Superior temporal gyrus (tissue), 1 donor: ENCODE data around the gene DENND1B.

ENCODE experiments used
- DNase-seq: peaks from one replicate; pipeline ENCODE4 v3.0.0-alpha.2; 2016; ENCODE audit errors: extremely low spot score

Gene DENND1B

DNA sequence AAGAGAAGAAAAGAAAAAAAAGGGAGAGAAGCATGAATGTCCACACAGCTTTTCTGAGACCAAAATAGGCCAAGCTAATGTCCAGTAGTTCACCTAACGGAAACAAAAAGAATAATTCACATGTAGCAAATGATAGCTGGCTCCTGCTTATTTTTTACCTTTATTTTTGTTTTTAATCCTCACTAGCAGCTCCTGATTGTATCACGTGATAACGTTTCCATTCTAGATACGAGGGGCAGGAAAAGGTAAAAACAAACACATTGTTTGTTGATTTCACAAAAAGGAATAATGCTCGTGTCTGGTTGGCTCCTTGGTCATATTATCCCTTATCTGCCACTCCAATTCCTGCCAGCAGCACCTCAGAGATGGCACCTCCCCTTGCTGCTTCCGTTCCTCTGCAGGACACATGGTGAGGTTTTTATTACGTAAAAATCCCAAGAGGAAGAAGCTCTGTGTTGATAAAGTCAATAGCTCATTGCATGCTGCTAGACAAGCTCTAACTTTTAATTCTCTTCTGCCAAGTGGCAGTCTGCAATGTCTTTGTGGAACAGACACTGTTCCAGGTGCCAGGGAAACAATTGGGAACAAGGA lies 305.6 kb downstream of the DENND1B start:
- no peak for DNase-seq

GRCh38 chr1:197468543-197469175 lies 306.6 kb downstream of the DENND1B start:
- no peak for DNase-seq

GRCh38 chr1:197467881-197468280 lies 307.4 kb downstream of the DENND1B start:
- no peak for DNase-seq

DNA sequence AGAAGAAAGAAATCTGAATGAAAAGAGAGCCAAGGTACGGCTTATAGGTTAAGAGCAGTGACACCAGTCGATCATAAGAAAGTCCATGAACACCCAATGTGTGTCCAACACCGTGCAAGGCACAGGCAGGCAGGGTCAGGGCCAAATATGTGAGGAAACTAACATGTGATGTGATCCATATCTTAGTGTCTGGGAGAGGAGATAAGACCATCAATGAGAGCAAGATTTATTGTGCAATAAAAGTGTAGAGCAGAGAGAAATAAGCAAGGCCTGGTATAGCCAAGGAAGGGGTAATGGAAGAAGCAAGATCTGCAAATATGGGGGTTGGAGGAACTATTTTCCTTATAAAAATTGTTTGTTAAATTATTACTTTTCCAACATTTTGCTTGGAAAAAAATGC lies 308.5 kb downstream of the DENND1B start:
- DNase-seq, result no peak

DNA sequence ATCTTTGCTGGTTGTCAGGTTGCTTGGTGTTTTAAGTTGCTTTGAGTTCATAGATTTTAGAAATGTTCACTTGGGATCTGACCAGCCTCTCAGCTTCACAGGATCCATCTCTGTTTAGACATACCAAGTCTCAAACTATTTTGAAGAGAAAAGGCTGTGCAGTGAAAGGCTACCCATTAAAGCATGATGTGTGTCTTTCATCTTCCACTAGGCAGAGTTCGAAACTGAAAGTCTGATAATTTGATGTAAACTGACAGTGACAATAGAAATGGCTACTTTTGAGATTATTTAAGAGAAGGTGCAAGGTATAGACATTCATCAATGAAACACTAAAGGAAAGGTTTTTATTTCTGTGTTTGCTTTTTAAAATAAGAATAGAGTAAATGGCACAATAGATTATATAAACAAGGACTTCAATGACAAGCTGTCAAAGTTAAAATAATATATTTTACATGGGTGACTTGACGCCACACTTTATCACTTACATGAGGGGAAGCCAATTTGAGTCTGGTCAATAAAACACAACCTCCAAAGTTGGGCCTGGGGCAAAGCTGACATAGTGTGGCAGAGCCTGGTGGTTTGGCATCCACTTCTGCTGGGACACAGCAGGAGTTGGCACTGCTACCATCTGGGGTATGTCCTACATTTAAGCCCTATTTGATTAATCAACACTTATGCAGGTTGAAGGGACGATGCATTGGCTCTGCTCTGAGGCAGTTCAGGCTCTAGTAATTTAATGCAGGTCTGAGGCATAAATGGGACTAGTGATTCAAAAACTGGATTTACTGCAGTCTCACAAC lies 309.6 kb downstream of the DENND1B start:
- DNase-seq, result no peak

DNA sequence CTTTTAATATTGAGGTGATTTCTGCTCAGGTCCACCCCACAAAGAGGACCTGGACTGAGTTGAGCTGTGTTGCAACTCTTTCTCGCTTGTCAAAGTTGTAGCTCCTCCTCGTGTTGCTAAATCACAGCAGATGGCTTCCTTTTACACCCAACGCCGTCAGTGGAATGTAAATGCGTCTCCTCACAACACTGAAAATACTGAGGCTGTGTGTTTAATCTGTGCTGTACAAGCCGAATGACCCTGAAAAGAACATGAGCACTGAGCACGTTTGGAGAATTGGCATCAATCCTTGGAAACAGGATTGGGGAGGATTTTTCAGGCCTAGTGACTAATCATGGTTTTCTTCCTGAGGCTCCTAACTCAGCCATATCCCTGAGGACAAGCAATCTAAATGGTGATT lies 311.2 kb downstream of the DENND1B start:
- peak; percentile 71 for DNase-seq

GRCh38 chr1:197463142-197463541 lies 312.1 kb downstream of the DENND1B start:
- DNase-seq, result no peak

DNA sequence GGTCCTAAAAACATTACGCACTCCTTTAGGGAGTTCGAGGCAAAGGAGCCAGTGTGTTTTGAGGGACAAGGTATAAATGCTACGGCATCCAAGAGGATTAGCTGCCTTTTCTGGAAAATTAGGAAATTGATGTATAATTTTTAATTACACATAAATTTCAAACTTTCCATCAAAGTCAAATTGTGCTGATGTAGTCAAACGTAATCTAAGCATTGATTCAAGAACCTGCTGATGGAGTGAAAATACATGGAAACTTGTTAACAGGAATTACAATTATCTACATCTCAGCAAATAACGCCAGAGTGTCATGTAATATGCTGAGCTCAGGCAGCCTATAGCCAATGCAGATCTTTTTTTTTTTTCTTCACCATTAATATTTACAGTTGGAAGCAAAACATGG lies 312.7 kb downstream of the DENND1B start:
- no peak for DNase-seq
